Stimulated activated CD4-positive, alpha-beta T cell treated with anti-CD3 and anti-CD28 coated beads, TNF-alpha, amount 100 ng/mL, for 48 hours (primary cell): ENCODE data around the gene POP7.
"Not testable (repeated sequence)": the region's sequence is repeated elsewhere in the genome, so short reads cannot be mapped to it uniquely, and the experiment has no call there.

Experiments
- DNase-seq, 3 donors: peaks; one replicate each; pipeline ENCODE4 v3.0.0-alpha.2; 2020; ENCODE audit warnings: low read depth in 3 of 3

Gene POP7

DNA sequence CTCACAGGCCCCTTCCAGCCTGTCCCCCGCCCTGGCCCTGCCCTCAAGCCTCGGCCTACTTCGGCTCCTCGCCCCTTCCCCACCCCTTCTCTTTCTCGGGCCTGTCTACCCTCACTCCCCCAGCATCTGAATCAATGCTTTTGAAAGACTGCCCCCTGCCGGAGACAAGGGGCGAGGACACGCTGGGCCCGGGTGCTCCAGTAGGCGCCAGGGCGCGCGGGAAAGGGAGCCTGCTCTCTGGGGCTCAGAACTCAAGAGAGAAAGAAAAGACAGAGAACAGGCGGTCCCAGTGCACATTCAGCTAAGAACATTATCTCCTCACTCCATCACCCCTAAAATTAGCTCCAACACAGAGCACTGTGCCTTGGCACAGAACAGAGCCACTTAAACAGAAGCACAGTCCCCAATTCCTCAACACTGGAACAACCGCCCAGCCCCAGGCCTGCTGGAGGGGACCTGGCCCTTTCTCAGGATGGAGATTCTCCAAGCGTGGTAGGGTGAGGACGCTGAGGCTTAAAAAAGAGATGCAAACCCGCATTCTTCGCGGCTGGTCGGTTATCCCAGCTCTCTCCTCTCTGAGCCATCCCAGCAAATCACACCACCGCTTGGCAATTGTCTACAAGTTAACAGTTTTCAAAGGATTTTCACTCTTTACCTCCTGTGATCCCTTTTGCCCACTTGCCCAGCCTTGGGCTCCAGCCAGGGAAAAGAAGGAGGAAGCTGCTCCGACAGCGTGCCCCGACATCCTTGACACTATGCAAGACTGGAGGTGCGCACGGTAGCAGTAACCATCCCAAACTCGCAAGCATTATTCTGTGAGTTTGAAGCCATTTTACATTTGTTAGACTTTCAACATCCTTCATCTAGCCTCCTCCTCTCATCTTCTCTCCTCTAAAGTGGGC lies 14.0 kb upstream of the POP7 start:
- peak; percentile 65 to 82 (median 72) for DNase-seq

DNA sequence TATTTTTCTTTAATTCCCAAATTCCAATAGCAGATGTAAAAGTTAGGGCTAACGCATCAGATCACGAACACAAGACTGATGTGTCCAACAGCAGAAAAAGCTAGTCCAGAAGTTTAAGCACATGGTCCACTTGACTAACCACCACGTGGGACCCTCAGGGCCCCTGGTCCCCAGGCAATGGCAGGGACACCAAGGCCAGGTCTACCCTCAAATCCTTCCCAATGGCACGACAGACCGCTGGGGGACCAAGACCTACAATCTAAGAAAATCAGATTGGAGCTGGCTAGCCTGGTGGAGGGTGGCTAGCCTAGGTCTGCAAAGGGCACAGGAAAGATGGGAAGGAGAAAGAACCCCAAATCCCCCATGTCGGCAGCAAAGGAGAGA lies 13.4 kb upstream of the POP7 start:
- DNase-seq, result no peak

DNA sequence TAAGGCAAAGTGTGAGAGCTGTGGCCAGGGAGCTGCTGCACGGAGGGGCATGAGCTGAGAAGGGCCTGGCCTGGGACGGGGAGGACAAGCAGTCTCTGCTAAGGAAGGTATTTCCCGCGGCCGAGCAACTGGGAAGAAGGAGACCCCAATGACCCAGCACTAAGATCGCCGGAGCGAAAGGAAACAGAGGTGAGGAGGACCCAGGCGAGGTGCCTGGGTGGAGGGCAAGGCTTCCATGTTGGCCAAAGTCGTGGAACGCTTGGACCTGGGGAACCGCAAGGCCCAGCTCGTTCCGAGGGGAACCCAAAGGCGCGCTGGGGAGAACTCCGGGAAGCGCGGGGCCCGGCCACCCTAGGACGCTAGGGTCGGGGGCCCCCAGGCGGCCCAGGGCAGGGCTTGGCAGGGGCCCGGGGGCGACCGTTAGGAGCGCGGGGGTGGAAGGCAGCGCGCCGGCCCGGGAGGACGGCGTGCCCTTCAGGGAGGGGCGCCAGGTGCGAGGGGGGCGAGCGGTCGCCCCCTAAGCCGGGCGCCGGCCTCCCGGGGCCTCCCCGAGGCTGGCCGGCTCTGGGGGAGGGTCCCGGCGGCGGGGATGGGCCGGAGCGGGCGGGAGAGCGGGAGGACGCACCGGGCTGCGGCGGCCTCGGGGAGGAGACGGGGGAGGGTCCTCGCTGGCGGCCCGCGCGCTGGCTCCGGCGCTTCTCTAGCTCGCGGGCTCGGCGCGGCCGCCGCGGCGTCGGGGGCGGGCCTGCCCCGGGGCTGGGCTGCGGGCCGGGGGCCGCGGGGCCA lies 12.4 kb upstream of the POP7 start:
- DNase-seq, result no peak

DNA sequence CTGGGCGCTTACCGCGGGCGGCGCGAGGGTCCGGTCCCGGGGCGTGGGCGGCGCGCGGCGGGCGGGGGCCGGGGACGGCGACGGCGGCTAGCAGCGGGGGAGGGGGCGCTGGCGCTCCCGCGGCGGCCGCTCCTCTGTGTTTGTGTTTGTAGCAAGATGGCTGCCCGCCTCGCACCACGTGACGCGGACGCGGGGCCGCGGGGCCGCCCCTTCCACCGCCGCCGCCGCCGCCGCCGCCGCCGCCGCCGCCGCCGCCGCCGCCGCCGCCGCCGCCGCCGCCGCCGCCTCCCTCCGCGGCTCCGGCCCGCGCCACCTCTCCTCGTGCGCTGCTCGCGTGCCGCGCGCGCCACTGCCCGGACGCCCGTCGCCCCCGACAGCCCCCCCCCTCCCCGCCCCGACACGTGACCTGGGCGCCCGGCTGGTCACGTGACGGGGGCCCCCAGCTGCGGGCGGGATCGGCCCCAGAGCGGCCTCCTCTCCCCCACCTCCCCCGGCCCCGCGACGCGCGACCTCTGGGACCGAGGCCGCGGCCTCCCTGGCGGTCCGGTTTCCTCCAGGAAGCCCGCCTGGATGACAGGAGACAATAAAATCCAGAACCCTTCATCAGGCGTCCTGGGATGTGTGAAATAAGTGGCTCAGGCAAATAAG lies 11.7 kb upstream of the POP7 start, which contains the start of gene GIGYF1:
GIGYF1 (minus strand) TSS at position 153 of the 648 bp plus-strand sequence. CDS start 6,012 bp downstream, outside the sequence.
- DNase-seq, result peak in 2 of 3 donors; percentile 54 to 58

DNA sequence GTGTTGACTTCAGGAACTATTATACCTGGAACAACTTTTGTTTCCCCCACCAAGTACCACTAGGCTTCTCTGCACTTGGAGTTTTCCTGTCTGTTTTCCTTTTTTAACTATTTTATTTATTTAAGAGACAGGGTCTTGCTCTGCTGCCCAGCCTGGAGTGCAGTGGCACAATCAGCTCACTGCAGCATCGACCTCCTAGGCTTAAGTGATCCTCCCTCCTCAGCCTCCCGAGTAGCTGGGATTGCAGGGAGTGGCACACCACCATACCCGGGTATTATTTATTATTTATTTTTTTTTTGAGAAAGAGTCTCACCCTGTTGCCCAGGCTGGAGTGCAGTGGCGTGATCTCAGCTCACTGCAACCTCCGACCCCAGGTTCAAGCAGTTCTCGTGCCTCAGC lies 9.8 kb upstream of the POP7 start:
- DNase-seq, result no peak

DNA sequence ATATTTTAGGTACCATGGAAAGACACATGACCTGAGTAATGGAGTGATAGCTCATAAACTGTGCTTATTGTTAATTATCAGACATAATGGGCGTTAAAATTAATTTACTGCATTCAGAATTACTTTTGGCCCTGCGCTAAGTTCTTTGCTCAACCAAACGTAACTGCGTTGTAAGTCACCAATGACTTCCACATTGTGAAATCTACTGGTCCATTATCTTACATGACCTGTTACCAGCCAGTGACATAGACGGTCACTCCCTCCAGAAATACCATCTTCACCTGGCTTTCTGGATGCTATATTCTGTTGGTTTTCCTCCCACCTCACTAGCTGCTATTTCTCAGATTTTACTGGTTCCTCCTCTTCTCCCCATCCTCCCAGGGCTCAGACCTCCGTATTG lies 6.9 kb upstream of the POP7 start:
- no peak for DNase-seq

DNA sequence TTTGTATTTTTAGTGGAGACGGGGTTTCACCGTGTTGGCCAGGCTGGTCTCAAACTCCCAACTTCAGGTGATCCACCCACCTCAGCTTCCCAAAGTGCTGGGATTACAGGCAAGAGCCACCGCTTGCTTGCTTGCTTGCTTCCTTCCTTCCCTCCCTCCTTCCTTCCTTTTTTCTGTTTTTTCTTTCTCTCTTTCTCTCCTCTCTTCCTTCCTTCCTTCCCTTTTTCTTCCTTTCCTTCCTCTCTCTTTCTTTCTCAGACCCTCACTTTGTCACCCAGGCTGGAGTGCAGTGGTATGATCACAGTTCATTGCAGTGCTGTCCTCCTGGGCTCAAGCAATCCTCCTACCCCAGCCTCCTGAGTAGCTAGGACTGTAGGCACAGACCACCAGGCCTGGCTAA lies 4.8 kb upstream of the POP7 start:
- DNase-seq, result not testable (repeated sequence)

DNA sequence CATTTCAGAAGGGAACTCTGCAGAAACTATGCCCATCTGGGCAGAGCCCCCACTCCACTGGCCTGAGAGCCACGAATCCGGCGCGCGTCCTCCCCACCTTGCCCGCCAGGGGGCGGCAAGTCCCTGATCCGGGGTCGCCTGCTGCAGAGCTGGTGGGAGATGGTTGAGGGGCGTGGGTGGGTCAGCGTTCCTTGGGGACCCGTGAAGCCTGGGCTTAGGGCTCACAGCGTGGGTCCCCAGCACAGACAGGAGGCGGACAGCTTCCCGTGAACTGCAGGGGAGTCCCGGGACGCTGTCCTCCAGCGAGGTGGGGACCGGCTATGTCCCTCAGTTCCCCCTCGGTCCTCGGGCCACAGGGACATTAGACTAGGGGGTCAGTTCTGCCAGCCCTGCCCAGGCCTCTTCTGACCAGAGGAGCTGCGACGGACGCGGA lies 585 bp upstream of the POP7 start:
- DNase-seq, result peak; percentile 67 to 79 (median 71)

DNA sequence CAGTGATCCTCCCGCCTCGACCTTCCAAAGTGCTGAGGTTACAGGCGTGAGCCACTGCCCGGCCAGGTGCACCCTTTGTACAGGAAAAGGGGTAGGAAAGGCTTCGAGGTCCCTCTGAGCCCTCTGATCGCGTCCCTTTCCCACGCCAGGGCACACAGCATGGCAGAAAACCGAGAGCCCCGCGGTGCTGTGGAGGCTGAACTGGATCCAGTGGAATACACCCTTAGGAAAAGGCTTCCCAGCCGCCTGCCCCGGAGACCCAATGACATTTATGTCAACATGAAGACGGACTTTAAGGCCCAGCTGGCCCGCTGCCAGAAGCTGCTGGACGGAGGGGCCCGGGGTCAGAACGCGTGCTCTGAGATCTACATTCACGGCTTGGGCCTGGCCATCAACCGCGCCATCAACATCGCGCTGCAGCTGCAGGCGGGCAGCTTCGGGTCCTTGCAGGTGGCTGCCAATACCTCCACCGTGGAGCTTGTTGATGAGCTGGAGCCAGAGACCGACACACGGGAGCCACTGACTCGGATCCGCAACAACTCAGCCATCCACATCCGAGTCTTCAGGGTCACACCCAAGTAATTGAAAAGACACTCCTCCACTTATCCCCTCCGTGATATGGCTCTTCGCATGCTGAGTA lies 871 bp downstream of the POP7 start:
- DNase-seq, result no peak

DNA sequence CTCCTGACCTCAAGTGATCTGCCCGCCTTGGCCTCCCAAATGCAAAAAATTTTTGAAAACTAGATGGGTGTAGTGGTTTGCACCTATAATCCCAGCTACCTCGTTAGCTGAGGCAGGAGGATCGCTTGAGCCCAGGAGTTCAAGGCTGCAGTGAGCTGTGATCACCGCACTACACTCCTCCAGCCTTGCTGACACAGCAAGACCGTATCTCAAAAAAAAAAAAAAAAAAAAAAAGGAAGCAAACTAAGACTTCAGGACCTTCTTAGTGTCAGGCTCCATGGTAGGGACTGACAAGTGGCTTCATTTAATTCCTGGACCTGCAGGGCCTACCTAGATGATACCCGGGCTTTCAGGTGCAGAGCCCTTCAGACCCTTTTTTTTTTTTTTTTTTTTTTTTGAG lies 2.5 kb downstream of the POP7 start:
- DNase-seq, result no peak

DNA sequence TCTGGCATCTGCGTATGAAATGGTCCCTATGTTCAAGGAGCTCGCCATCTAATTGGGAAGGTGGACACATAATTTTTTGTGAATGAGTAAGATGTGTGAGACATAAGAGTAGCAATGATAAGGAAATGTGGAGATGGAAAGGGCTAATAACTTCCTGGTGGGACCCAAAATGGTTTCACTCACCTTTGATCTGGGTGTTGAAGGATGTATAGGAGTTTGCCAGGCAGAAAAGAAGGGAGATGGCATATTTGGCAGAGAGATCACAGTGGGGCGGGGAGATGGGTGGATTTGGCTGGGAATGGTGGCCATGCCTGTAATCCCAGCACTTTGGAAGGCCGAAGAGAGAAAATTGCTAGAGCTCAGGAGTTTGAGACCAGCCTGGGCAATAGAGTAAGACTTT lies 4.5 kb downstream of the POP7 start:
- DNase-seq, result no peak

DNA sequence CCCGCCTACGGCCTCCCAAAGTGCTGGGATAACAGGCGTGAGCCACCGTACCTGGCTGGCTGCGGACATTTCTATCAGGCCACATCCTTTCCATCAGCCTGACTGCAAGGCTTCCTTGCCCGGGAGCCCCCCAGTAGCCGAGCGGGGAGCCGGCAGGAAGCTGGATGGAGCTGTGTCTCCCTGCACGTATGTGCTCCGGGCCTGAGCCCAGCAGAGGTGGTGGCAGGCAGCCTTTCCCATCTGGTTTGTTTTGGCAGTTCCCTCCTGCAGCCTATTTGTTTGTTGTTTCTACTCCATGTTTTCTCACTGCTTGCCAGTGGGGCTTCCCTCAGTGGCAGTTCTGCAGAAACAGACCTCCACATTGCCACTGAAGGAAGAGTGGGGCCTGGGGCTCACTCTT lies 5.4 kb downstream of the POP7 start:
- DNase-seq, result no peak

DNA sequence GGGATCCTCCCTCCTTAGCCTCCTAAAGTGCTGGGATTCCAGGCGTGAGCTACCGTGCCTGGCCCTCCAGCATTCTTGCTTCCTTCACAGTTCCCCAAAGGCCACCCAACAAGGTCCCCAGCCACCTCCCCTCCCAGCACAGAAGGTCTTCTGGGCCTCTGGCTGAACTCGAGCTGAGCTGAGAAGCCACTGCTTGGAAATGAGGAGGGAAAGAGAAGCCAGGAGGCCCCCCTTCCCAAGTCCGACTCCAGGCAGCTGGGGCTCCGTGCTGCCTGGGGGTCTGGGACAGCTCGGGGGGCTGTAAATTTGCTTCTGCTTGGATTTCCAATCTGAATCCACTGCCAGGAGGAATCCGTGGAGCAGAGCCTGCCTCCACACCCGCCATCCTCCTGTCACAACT lies 8.8 kb downstream of the POP7 start:
- no peak for DNase-seq

DNA sequence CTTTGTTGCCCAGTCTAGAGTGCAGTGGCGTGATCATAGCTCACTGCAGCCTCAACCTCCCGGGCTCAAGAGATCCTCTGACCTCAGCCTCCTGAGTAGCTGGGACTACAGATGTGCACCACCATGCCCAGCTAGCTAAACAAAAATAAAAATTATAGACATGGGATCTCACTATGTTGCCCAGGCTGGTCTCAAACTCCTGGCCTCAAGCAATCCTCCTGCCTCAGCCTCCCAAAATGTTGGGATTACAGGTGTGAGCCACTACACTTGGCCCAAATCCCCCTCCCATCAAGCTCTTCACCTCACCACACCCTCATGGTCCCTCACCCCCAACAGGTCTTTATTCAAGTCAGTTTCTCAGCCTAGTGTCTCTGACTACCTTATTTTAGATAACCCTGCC lies 11.2 kb downstream of the POP7 start:
- DNase-seq, result not testable (repeated sequence)

DNA sequence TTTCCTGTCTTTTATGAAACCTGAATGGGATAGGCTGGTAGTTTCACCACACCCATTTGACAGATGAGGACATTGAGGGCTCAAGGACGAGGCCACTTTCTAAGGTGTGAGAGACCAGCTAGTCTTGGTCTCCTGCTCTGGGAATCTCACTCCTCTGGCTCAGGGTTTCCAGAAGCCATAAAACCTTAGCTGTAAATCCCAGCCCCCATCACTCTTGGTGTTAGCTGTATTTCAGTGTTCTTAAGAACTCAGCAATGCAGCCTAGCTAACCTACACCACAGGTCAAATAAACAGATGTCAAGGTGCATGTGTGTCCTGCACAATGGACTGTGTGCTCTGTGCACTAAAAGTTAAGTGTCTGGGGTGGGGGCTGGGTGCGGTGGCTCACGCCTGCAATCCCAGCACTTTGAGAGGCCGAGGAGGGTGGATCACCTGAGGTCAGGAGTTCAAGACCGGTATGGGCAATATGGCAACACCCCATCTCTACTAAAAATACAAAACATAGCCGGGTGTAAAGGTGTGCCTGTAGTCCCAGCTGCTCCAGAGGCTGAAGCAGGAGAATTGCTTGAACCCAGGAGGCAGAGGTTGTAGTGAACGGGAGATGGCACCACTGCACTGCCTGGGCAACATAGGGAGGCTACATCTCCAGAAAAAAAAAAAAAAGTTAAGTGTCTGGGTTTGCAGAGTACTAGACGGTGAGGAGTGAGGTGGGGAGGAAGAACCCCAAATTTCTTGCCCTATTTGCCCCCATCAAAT lies 13.8 kb downstream of the POP7 start:
- DNase-seq, result no peak

DNA sequence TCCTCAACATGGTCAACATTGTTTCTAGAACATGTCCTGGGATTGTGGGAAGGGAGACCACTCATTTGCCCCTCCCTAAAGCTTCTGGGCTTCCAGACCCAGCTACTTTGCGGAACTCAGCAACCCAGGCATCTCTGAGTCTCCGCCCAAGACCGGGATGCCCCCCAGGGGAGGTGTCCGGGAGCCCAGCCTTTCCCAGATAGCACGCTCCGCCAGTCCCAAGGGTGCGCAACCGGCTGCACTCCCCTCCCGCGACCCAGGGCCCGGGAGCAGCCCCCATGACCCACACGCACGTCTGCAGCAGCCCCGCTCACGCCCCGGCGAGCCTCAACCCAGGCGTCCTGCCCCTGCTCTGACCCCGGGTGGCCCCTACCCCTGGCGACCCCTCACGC lies 14.4 kb downstream of the POP7 start, which contains the start of gene EPO:
EPO (plus strand) TSS at position 190 of the 392 bp plus-strand sequence. CDS start 513 bp downstream, outside the sequence.
- no peak for DNase-seq

DNA sequence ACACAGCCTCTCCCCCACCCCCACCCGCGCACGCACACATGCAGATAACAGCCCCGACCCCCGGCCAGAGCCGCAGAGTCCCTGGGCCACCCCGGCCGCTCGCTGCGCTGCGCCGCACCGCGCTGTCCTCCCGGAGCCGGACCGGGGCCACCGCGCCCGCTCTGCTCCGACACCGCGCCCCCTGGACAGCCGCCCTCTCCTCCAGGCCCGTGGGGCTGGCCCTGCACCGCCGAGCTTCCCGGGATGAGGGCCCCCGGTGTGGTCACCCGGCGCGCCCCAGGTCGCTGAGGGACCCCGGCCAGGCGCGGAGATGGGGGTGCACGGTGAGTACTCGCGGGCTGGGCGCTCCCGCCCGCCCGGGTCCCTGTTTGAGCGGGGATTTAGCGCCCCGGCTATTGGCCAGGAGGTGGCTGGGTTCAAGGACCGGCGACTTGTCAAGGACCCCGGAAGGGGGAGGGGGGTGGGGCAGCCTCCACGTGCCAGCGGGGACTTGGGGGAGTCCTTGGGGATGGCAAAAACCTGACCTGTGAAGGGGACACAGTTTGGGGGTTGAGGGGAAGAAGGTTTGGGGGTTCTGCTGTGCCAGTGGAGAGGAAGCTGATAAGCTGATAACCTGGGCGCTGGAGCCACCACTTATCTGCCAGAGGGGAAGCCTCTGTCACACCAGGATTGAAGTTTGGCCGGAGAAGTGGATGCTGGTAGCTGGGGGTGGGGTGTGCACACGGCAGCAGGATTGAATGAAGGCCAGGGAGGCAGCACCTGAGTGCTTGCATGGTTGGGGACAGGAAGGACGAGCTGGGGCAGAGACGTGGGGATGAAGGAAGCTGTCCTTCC lies 15.0 kb downstream of the POP7 start:
- DNase-seq, result no peak

DNA sequence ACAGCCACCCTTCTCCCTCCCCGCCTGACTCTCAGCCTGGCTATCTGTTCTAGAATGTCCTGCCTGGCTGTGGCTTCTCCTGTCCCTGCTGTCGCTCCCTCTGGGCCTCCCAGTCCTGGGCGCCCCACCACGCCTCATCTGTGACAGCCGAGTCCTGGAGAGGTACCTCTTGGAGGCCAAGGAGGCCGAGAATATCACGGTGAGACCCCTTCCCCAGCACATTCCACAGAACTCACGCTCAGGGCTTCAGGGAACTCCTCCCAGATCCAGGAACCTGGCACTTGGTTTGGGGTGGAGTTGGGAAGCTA lies 15.5 kb downstream of the POP7 start:
- no peak for DNase-seq

DNA sequence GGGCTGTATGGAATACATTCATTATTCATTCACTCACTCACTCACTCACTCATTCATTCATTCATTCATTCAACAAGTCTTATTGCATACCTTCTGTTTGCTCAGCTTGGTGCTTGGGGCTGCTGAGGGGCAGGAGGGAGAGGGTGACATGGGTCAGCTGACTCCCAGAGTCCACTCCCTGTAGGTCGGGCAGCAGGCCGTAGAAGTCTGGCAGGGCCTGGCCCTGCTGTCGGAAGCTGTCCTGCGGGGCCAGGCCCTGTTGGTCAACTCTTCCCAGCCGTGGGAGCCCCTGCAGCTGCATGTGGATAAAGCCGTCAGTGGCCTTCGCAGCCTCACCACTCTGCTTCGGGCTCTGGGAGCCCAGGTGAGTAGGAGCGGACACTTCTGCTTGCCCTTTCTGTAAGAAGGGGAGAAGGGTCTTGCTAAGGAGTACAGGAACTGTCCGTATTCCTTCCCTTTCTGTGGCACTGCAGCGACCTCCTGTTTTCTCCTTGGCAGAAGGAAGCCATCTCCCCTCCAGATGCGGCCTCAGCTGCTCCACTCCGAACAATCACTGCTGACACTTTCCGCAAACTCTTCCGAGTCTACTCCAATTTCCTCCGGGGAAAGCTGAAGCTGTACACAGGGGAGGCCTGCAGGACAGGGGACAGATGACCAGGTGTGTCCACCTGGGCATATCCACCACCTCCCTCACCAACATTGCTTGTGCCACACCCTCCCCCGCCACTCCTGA lies 16.7 kb downstream of the POP7 start:
- DNase-seq, result no peak
